Measurements from ENCODE around the gene ARSB.
"Not testable (repeated sequence)": the region's sequence is repeated elsewhere in the genome, so short reads cannot be mapped to it uniquely, and the experiment has no call there.

Gene ARSB

DNA sequence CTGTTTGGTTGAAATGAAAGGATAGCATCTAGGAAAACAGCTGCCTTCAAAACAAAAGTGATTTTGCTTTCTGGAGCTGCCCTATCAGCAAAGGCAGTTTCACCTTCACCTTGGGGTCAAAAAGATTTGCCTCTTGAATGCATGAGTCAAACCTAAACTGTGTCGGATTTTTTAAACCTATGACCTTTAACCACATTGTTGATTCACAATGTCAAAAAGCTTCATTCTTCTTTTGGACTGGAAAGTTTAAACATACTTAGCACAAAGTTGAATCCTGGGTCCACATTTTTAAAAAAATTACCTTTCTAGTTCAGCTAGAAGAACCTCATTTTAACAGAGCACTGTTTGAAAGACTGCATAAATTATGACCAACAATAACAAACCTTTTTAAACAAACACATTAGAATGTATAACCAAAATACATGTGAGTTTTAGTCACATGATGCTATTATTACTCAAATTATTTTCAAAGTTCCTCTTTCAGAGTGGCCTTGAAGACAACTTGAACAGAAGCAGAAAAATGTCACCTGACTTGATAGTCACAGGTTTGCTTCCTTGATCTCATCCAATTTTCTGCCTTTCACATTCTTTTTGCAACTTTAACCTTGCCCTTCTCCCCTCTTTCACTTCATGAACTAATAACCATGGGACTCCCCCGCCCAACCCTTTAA, 226.8 kb downstream of the ARSB start:
- in situ Hi-C loops (cut with MboI; ENCODE audit: low sequenced_read_pairs) = no loop called here

DNA sequence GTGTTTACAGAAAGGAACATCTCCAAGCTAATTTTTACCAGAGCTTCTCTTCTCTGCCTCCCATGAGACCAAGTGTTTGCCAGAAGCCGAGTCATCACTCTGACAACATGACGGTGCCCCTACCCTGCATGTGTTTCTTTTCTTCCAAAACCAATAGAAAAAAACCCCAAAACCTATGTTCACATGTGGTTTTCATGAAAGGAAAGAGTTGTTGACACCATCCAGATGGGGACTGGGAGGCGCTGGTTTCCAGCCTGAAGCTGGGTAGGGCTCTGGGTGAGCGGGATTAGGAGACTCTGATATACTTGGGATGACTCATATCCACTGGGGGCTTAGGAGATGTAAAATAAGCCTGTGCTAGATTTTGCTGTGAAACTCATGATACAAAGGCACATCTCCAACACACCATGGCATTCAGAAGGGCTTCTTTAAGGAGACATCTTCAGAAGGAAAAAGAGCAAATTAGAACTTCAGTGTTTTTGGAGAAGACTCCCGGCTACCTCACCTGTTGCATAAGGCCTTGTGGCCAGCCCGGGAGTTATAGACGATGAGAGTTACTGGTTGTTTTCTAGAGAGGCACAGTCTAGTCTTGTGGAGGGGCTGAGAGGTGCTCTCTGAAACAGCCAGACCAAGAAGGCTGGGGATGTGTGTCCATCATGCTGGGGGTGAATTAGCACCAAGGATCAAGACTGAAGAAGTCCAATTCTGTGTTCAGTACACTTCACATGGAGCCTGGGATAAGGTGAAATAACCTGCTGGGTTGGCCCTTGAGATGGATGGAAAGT, 227.6 kb downstream of the ARSB start:
- in situ Hi-C loops (cut with MboI; ENCODE audit: low sequenced_read_pairs) = no loop called here

DNA sequence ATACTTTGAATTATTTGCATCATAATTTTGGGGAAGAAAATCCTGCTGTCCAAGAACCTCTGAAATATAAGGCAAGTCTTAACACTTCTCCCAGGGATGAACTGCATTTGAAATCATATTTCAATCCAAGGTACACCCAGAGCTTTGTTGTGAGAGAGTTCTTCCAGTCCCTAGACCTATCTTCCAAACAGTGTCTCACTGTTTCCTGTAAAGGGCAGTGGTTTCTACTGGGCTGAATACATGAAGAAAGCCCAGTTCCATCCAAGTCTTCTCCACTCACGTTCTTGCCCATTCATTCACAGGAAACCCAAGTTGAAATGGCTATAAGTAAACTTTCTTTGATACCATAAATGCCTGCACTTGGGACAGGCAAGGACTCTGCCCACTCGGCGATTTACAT, 228.3 kb downstream of the ARSB start:
- in situ Hi-C loops (cut with MboI; ENCODE audit: low sequenced_read_pairs) = no loop called here

DNA sequence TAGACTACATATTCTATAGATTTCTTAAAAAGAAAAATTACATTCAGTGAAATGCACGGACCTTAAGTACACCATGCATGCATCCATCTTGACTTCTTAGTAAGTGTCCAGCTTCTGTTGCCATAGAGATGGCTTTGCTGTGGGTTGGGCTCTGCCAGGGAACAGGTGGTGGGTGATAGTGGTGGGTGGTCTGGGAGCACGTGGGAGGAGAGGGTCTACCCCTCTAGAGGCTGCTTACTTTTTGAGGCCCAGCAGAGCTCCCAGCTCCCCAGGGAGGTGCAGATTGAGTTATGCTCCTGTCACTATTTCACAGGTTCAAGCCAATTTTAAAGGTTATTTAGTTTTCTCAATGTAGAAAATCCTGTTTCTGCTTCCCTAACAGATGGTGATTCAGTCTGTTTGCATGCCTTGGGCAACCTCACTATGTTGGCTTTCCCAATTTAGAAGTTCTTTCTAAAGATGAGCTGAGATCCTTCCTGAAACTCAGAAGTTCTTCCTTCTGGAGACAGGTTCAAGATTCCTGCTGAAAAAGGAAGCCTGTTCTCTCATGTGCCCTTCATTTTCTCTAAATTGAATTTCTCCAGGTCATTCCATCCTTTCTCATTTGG, 229.2 kb downstream of the ARSB start:
- in situ Hi-C loops (cut with MboI; ENCODE audit: low sequenced_read_pairs) = no loop called here

DNA sequence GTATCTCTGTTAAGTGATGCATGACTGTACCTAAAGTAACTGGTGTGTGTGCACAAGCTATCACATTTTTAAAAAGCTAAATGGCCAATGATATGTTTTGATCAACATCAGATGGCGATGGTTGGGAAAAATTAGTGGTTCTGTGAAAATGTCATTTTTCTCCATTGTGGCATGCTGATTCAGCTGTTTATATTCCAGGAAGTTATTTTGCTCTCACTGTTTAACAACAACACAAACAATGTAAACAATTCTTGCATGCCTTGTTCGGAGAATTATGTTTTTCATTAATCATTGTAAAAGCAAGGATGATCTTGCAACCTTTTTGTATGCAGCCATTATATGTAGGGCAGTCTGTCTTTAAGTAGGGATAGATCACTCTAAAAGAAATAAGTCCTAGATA, 230.5 kb downstream of the ARSB start:
- in situ Hi-C loops (cut with MboI; ENCODE audit: low sequenced_read_pairs) = no loop called here

DNA sequence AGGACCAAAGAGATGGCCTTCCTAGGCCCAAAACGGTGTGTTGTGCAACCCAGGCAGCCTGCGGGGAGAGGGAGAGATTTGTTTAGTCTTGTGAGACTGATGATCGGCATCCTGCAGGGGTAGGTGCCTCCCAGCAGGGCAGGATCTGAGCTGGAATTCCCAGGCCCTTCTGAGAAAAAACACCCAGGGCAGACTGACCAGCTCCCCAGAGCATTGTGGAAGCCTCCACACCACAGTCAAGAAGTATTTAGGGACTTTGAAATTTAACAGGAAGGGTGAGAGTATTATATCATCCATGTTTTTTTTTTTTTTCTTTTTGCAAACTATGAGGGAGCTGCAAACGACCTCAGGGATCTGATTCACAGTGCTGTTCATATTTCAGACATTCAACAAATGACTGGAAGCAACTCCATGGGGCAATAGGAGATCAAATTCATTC, 232.0 kb downstream of the ARSB start:
- in situ Hi-C loops (cut with MboI; ENCODE audit: low sequenced_read_pairs) = no loop called here

DNA sequence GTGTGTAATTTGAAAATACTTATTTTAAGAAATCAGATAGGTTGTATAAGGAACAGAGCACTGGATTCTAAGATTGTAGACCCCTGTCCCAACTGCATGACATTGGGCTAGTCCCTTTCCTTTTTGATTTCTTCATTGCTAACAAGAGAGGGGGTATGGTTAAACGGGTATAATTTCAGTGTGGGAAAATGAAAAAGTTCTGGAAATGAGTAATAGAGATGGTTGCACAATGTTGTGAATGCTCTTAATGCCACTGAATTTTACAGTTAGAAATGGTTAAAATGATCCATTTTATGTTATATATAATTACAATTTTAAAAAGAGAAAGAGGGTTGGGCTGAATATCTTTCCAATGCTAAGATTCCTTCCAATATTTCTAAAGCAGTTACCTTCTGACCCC, 233.2 kb downstream of the ARSB start:
- in situ Hi-C loops (cut with MboI; ENCODE audit: low sequenced_read_pairs) = no loop called here

DNA sequence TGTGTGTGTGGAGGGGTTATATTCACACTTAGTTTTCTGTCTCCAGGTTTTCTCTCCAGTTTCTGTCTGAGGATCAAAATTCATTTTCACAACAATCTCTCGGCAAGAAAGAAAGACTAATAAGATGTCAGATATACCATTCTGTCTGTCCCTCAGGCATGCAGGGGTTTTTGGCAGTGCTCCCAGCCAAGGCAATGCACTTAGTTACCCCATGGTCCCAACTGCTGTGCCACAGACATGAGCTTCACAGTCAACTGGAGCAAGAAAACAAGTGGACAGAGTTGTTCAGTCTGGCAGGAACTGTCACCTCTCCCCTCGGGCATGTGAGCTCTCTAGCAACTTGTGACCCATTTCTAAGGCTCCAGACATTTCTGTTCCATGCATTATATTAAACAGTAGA, 234.8 kb downstream of the ARSB start:
- in situ Hi-C loops (cut with MboI; ENCODE audit: low sequenced_read_pairs) = no loop called here

DNA sequence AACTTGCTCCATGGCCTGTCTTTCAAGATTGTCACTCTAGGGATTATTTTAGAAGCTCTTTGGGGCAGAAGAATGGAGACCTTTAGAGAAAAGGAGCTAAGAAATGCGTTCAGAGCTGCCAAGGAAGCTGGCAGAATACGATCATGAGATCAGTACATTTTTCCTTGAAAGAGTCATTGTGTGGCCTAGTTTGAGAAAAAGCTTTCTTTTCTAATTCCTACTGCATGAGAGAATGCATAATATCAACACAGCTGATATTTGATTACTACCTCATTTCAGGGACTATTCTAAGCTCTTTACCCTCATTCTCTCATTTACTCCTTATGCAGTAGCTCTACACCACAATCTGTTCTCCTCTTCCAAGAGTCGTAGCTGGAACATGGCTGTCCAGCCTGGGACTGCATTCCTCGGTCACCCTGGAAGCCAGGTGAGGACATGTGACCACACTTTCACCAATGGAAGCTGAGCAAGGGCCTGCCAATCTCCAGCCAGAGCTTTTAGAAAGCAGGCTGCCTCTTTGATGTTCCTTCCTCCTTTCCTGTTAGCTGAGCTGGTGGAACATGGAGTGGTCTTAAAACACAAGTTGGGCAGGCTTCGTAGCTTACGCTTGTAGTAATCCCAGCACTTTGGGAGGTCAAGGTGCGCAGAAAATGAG, 237.3 kb downstream of the ARSB start:
- in situ Hi-C loops (cut with MboI; ENCODE audit: low sequenced_read_pairs) = no loop called here

DNA sequence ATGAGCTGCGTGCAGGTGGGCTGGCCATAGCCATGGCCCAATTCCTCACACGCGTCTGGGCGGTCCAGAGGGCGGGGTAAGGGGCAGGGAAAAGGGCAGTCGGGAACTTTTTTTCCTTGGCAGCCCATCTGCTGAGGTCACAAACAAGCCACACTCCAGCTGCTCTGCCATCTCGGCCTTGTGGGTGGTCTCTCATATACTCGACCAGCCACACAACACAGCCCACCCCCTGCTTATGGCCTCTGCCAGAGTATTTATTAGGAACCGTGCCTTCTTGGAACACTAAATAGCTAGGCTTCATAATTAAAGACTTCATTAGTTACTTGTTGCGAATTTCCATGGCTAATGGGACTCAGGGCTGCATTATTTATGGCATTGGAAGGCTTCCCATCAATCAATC, 238.1 kb downstream of the ARSB start:
- in situ Hi-C loops (cut with MboI; ENCODE audit: low sequenced_read_pairs) = no loop called here

DNA sequence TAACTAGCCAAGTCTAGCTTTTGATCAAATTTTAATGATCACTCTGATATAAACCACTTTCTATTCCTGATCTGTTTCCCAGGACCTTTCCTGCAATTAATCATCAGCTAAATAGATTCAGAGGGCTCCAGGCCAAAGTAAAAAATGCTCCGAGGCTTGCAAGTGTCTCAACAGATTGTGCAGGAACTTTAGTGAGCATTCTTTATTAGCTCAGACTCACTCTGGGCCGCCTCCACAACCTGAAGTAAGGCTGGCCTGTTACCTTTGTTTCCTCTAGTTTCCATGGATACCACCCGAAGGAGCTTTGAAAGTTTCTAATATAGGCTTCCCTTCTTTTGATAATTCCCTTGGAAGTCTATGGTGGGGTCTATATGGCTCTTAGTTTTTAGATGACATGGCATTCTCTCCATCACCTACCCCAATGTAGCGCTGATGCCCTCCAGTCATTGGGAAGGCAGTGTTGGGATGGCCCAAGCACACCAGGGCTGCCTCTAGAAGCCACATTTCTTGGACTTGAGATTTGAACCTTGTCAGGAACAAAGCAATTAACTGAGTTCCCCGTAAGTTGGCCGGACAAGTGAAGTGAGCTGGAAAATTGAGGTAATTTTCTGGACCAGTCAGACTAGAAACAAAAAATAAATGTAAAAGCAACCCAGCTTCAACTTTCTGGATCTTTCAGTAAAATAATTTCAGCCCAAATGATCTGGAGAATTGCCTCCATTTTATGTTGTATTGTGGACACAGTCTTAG, 238.9 kb downstream of the ARSB start:
- in situ Hi-C loops (cut with MboI; ENCODE audit: low sequenced_read_pairs) = no loop called here

DNA sequence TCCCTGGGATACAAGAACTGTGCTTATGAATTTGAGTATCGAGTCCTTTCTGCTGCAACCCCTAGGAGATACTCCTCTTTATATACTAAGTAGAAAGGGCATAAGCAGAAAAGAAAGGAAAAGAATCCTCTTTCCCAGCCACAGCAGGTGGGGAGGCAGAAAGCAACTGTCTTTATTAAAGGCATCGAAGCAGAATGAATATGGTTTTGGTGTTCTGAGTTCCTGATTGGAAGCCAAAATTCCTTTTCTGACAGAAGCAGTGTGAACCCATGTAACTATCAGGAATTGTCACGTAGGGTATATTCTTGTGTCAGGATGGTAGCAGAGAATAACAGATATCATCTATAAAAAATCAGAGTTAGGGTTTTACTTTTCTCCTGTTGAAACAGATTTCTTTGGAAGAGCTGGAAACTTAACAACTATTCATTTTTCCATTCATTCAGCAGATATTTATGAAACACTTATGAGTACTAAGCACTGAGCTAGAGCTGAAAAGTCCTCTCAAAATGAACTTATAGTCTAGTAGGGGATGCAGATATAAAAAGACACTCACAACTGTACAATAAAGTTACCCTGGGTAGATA, 240.1 kb downstream of the ARSB start:
- in situ Hi-C loops (cut with MboI; ENCODE audit: low sequenced_read_pairs) = no loop called here

DNA sequence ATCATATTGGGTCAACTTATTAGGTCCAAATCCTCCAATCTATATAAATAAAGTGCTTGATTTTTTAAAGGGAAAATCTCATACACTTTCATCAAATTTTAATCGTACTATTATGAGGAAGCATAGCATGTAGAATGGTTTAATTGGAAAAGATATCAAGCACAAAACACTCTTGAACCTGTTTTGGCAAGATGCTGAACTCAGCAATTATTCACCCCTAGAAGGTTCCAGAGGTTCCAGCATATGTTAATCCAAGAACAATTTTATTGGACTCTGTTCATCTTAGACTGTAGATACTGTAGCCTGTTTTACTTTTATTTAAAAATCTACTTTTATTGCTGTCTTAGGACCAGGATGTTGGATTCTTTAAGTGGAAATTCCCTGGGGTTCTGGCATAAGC, 244.1 kb downstream of the ARSB start:
- in situ Hi-C loops (cut with MboI; ENCODE audit: low sequenced_read_pairs) = no loop called here

DNA sequence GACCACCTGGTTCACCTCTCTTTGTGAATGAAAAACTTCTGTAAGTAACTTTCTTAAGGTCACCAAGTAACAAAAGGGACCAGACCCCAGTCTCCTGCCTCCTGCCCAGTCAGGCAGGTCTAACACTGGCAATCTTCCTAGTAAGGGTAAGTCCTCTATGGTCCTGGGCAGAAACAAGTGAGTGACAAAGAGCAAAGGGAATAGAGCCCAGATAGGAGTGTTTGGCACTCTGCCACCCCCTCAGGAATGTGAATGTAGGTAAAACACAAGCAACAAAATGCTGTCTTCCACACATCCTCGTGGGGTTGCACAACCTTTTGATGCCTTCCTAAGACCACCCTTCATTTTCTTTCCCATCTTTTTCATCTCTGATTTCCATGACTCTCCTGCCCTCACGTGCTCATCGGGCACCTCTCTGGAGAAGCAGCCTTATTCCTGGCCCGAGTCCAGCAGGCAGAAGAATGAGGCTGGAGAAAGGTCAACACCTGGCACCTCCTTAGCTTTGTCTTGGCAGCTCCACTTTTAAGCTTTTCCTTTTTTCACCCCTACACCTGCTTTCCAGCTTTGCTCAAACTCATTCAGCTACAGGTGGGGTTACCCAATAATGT, 246.3 kb downstream of the ARSB start:
- in situ Hi-C loops (cut with MboI; ENCODE audit: low sequenced_read_pairs) = no loop called here

DNA sequence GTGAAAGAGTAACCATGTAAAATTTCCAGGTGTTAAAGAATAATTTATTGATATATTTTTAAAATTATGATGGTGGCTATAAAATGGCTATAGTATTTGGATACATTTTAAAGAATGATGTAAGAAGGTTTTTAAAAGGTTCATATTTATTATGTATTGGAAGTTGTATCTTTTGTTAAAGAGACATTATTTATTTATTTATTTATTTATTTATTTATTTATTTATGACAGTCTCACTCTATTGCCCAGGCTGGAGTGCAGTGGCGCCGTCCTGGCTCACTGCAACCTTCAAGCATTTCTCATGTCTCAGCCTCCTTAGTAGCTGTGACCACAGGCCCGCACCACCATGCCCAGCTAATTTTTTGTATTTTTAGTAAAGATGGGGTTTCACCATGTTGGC, 247.0 kb downstream of the ARSB start:
- in situ Hi-C loops (cut with MboI; ENCODE audit: low sequenced_read_pairs) = no loop called here

DNA sequence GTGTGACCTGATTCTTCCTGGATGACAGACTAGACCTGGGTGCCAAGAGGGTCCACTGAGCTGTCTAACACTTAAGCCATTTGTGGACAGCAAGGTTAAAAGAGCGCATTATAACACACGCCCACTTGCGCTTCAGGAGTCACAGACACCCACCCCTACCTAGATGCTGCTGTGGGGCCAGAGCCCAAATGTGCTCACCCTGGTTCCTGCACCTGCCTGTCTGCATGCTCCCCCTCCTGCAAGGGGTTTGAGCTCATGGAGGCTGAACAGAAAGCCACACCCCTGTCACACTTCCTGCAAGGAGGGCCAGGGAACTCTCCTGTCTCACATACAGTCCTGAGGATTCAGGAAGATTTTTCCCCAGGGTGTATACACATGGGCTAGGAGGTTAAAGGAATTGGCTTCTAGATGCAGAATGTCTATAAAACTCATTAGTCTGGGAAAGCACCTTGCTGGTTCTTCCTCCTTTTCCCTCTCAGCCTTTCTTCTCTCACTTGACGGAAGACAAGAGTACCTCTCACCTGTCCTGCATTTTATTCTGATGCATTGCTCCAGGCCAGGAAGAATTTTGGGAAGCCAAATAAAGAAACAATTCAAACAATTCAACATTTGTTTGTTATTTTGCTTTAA, 249.2 kb downstream of the ARSB start:
- in situ Hi-C loops (cut with MboI; ENCODE audit: low sequenced_read_pairs) = no loop called here

DNA sequence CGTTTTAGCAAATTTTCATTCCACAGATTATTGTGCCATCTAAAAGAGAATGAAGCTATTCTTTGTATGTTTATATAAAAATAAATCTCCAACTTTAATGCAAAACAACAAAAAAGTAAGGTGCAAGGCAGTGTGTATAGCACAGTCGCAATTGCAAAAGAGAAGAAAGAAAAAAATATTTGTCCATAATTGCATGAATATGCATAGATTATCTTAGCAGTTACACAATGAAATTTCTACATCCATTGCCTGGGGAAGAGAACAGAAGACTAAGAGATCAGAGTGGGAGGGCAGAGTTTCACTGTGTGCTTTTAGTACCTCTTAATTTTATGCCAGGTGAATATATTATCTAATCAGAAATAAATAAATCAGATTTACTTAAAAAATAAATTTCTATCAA, 250.2 kb downstream of the ARSB start:
- in situ Hi-C loops (cut with MboI; ENCODE audit: low sequenced_read_pairs) = no loop called here

DNA sequence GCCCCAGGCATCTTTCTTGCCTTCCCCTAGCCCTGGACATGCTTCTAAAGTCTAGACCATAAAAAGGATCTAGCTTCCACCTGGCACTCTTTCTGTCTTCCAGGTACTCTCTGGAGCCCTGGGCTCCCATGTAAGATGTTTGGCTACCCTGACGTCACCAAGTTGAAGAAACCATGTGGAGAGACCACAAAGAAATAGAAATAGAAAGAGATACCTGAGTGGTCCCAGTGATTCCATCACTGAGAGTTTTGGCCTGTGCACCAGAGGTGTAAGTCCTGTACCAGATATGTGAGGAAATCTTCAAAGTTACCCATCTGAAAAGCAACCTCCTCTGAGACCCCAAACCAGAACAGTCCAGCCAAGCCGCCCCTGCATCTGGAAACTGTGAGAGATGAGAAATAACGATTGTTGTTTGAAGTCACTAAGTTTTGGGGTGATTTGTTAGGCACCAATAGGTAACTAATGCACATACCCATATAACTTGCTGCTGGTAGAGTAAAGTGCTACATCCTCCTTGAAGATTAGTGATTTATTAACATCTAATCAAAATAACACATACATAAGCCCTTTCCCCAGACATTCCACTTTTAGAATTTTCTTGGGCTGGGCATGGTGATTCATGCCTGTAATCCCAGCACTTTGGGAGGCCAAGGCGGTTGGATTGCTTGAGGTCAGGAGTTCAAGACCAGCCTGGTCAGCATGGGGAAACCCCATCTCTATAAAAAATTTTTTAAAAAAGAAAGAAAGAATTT, 250.8 kb downstream of the ARSB start:
- in situ Hi-C loops (cut with MboI; ENCODE audit: low sequenced_read_pairs) = no loop called here

DNA sequence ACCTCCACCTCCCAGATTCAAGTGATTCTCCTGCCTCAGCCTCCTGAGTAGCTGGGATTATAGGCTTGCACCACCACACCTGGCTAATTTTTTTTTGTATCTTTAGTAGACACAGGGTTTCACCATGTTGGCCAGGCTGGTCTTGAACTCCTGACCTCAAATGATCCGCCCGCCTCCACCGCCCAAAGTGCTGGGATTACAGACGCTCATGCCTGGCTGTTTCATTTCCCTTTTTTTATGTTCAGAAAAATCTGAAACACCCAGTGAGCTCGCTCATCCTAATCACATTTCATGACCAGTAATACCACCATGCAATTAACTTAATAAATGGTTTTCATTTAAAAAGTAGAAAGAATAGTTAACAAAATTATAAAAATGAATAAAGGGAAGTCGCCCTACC, 252.4 kb downstream of the ARSB start:
- in situ Hi-C loops (cut with MboI; ENCODE audit: low sequenced_read_pairs) = not testable (repeated sequence)

Data from hTERT RPE-1 (cell line).